Tibial nerve (tissue), 4 donors: ENCODE data around the gene INO80.

Experiments used
- EP300 ChIP-seq, 2 donors: sonication (generic); formaldehyde crosslinking; IDR thresholded peaks; one replicate each; pipeline ENCODE4 v1.6.1; 2017; ENCODE audit warnings: antibody characterized with exemption in 2 of 2, mild to moderate bottlenecking in 1 of 2
- POLR2A ChIP-seq, 2 donors: fragments of 450-650 bp; IDR thresholded peaks; one replicate each; pipeline ENCODE4 v1.6.1; 2017; ENCODE audit warnings: antibody characterized with exemption in 2 of 2, mild to moderate bottlenecking in 2 of 2, moderate library complexity in 2 of 2
- TF ChIP-seq, protein P1 (sequence below), 5 experiments: fragments of 200-600 bp in 3 of 5; fragments of 450-650 bp in 2 of 5; sonication (generic) in 3 of 5; IDR thresholded peaks; one replicate each; pipeline ENCODE4 v1.5.1; 2016 to 2019; ENCODE audit warnings: antibody characterized with exemption in 5 of 5, mild to moderate bottlenecking in 3 of 5, moderate library complexity in 2 of 5

DNA sequence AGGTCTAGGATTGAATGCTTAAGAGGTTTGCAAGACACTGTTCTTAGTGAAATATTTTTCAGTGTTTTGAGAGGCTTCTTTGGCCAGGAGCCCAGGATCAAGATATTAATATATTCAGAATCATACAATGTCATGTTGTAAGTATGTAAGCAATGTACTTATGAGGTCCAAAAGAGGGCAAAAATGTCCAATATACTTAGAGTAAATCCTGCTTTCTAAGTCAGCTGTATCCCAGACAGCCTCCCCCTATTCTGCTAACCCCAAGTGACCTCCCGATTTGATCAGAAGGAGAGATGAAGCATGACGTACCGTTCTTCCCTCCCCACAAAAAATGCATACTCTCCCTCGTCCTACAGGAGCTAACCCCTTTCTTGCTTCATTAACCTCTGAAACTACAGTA lies 91.9 kb downstream of the INO80 start:
- TF ChIP-seq, protein P1, sequence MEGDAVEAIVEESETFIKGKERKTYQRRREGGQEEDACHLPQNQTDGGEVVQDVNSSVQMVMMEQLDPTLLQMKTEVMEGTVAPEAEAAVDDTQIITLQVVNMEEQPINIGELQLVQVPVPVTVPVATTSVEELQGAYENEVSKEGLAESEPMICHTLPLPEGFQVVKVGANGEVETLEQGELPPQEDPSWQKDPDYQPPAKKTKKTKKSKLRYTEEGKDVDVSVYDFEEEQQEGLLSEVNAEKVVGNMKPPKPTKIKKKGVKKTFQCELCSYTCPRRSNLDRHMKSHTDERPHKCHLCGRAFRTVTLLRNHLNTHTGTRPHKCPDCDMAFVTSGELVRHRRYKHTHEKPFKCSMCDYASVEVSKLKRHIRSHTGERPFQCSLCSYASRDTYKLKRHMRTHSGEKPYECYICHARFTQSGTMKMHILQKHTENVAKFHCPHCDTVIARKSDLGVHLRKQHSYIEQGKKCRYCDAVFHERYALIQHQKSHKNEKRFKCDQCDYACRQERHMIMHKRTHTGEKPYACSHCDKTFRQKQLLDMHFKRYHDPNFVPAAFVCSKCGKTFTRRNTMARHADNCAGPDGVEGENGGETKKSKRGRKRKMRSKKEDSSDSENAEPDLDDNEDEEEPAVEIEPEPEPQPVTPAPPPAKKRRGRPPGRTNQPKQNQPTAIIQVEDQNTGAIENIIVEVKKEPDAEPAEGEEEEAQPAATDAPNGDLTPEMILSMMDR (IDR thresholded peaks at IDR 0.05) = no peak
- TF ChIP-seq POLR2A (IDR thresholded peaks at IDR 0.05) = no peak
- no peak for TF ChIP-seq EP300 (IDR thresholded peaks at IDR 0.05)
